HAP-1 (cell line): Measurements from ENCODE around the gene ZNF750.

Source experiments
- DNase-seq, 2 experiments: peaks; one replicate each; pipeline ENCODE4 v3.0.0-alpha.2; 2016 to 2020; ENCODE audit warnings: low spot score in 2 of 2
- H3K27me3 ChIP-seq: fragments of 250-450 bp; sonication (Bioruptor Pico); 2 replicates; pipeline ENCODE4 v1.5.1; 2020; ENCODE audit warnings: low read depth, mild to moderate bottlenecking, moderate library complexity
- H3K36me3 ChIP-seq: fragments of 250-450 bp; sonication (Bioruptor Pico); replicated peaks from 2 replicates; pipeline ENCODE4 v1.5.1; 2020; ENCODE audit warnings: mild to moderate bottlenecking
- H3K4me1 ChIP-seq: fragments of 250-450 bp; sonication (Bioruptor Pico); 2 replicates; pipeline ENCODE4 v1.5.1; 2020; ENCODE audit warnings: mild to moderate bottlenecking
- H3K4me3 ChIP-seq: fragments of 250-450 bp; sonication (Bioruptor Pico); 2 replicates; pipeline ENCODE4 v1.5.1; 2020; ENCODE audit warnings: mild to moderate bottlenecking, moderate library complexity
- H3K9me3 ChIP-seq: fragments of 250-450 bp; sonication (Bioruptor Pico); 2 replicates; pipeline ENCODE4 v1.5.1; 2020; ENCODE audit warnings: mild to moderate bottlenecking, moderate library complexity
- in situ Hi-C: fragments of 300-500 bp; cut with MboI; formaldehyde crosslinking; loops from 3 replicates; pipeline ENCODE4 v1.14.3; 2020; ENCODE audit warnings: low sequenced_read_pairs, inconsistent platforms, mixed read lengths

ZNF750 gene

GRCh38 chr17:82859431-82860403 lies 19.9 kb upstream of the ZNF750 start:
- no peak for DNase-seq
- H3K4me3 ChIP-seq = no peak overlapping the region
- peaks cover 34% of the 10 kb centered on the region for H3K36me3 ChIP-seq
- in situ Hi-C loops = no loop called here
- no peaks in the 10 kb centered on the region for H3K27me3 ChIP-seq
- H3K9me3 ChIP-seq = no peaks in the 10 kb centered on the region
- no peaks in the 10 kb centered on the region for H3K4me1 ChIP-seq

- Histone ChIP-seq H3K4me3 (no peak overlapping the region), H3K27me3 (no peaks in the 10 kb centered on the region), H3K36me3 (peaks cover 37% of the 10 kb centered on the region), H3K9me3 (no peaks in the 10 kb centered on the region), H3K4me1 (no peaks in the 10 kb centered on the region)
- in situ Hi-C loops = no loop called here
- no peak for DNase-seq
Measured at GRCh38 chr17:82858376-82859126, 18.7 kb upstream of the ZNF750 start.

DNA sequence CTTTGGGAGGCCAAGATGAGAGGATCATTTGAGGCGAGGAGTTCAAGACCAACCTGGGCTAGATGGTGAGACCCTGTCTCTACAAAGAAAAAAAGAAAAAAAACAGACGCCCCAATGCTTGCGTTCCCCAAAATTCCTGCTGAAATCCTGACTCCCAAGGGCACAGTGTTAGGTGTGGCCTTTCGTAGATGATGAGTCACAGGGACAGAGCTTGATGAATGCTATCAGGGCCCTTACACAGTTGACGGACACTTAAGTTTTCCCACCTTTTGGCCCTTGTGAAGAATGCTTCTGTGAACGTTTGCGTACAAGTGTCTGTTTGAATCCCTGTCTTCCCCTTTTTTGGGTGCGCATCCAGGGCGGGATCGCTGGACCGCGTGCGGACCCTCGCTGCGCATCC lies 16.5 kb upstream of the ZNF750 start:
- Histone ChIP-seq H3K4me3 (no peak overlapping the region), H3K9me3 (no peaks in the 10 kb centered on the region), H3K27me3 (no peaks in the 10 kb centered on the region), H3K4me1 (no peaks in the 10 kb centered on the region), H3K36me3 (peaks cover 46% of the 10 kb centered on the region)
- in situ Hi-C loops = no loop called here
- no peak for DNase-seq

DNA sequence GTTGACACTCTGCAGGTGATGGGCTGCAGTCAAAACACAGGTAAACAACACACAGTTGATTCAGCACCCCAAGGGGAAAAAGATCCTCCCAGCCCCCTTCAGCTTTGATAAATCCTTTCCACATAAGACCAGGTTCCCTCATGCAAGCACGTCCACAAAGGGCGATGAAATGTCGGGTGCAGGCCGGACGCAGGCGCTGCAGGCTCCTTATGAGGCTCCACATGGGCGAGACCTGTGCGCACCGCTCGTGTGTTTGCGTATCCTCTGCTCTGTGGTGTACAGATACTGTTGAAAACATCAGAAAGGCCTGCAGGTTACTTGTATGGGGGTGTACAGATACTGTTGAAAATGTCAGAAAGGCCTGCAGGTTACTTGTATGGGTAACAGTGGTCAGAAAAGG lies 14.4 kb upstream of the ZNF750 start:
- DNase-seq = no peak
- Histone ChIP-seq H3K4me1 (no peaks in the 10 kb centered on the region), H3K4me3 (no peak overlapping the region), H3K27me3 (no peaks in the 10 kb centered on the region), H3K9me3 (no peaks in the 10 kb centered on the region), H3K36me3 (peaks cover 50% of the 10 kb centered on the region)
- in situ Hi-C loops = no loop called here

GRCh38 chr17:82851381-82851780 lies 11.6 kb upstream of the ZNF750 start:
- H3K27me3 ChIP-seq = no peaks in the 10 kb centered on the region
- no peaks in the 10 kb centered on the region for H3K9me3 ChIP-seq
- DNase-seq = no peak
- in situ Hi-C loops = no loop called here
- no peak overlapping the region for H3K4me3 ChIP-seq
- no peaks in the 10 kb centered on the region for H3K4me1 ChIP-seq
- peaks cover 52% of the 10 kb centered on the region for H3K36me3 ChIP-seq

- H3K4me1 ChIP-seq = no peaks in the 10 kb centered on the region
- peaks cover 48% of the 10 kb centered on the region for H3K36me3 ChIP-seq
- no peak for DNase-seq
- H3K4me3 ChIP-seq = no peak overlapping the region
- in situ Hi-C loops = no loop called here
- no peaks in the 10 kb centered on the region for H3K27me3 ChIP-seq
- no peaks in the 10 kb centered on the region for H3K9me3 ChIP-seq
Measured at GRCh38 chr17:82849076-82849945, 9.5 kb upstream of the ZNF750 start.

GRCh38 chr17:82848022-82848592 lies 8.3 kb upstream of the ZNF750 start:
- peaks cover 39% of the 10 kb centered on the region for H3K36me3 ChIP-seq
- H3K4me1 ChIP-seq = no peaks in the 10 kb centered on the region
- no peak overlapping the region for H3K4me3 ChIP-seq
- H3K27me3 ChIP-seq = no peaks in the 10 kb centered on the region
- DNase-seq = no peak
- in situ Hi-C loops = no loop called here
- no peaks in the 10 kb centered on the region for H3K9me3 ChIP-seq

GRCh38 chr17:82846061-82846691 lies 6.4 kb upstream of the ZNF750 start:
- in situ Hi-C loops = no loop called here
- Histone ChIP-seq H3K36me3 (peaks cover 37% of the 10 kb centered on the region), H3K4me3 (no peak overlapping the region), H3K9me3 (no peaks in the 10 kb centered on the region), H3K4me1 (no peaks in the 10 kb centered on the region), H3K27me3 (no peaks in the 10 kb centered on the region)
- DNase-seq = no peak

DNA sequence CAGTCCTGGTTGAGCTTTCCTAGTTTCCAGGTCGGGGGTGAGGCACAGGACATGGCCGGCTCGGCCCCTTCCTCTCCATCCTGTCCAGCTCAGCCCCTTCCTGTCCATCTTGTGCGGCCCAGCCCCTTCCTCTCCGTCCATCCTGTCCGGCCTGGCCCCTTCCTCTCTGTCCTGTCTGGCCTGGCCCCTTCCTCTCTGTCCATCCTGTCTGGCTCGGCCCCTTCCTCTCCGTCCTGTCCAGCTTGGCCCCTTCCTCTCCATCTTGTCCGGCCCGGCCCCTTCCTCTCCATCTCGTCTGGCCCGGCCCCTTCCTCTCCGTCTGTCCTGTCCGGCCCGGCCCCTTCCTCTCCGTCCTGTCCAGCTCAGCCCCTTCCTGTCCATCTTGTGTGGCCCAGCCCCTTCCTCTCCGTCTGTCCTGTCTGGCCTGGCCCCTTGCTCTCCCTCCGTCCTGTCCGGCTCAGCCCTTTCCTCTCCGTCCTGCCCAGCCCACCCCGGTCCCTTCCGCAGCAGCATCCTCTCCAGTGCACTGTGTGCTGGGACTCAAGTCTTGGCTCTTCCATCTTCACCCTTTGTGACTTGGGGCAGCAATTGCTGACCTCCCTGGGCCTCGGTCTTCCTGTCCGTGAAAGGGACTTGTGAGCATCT lies 5.5 kb upstream of the ZNF750 start:
- no peak overlapping the region for H3K4me3 ChIP-seq
- peaks cover 35% of the 10 kb centered on the region for H3K36me3 ChIP-seq
- H3K9me3 ChIP-seq = no peaks in the 10 kb centered on the region
- no peaks in the 10 kb centered on the region for H3K27me3 ChIP-seq
- H3K4me1 ChIP-seq = no peaks in the 10 kb centered on the region
- in situ Hi-C loops = no loop called here
- DNase-seq = no peak

DNA sequence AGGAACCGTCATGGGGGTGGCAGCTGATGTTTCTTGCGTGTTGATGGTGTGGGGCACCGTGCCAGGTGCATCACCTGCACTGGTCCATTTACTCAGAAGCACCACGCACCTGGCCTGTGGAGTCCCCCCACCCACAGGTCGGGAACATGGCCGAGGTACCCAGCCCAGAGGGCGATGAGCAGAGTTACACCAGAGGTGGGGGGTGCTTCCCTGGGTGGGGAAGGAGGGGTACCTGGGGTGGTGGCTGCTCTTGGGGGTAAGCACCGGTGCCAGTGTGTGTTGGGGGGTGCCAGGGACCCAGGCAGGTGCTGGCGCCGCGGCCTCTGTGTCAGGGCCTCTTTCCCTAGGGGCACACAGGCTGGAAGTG lies 5.0 kb upstream of the ZNF750 start:
- in situ Hi-C loops = no loop called here
- H3K36me3 ChIP-seq = peaks cover 40% of the 10 kb centered on the region
- H3K27me3 ChIP-seq = no peaks in the 10 kb centered on the region
- H3K9me3 ChIP-seq = no peaks in the 10 kb centered on the region
- DNase-seq = no peak
- no peaks in the 10 kb centered on the region for H3K4me1 ChIP-seq
- no peak overlapping the region for H3K4me3 ChIP-seq

GRCh38 chr17:82843904-82844680 lies 4.3 kb upstream of the ZNF750 start:
- peaks cover 39% of the 10 kb centered on the region for H3K36me3 ChIP-seq
- no peaks in the 10 kb centered on the region for H3K27me3 ChIP-seq
- no peak overlapping the region for H3K4me3 ChIP-seq
- in situ Hi-C loops = no loop called here
- H3K9me3 ChIP-seq = no peaks in the 10 kb centered on the region
- DNase-seq = no peak
- no peaks in the 10 kb centered on the region for H3K4me1 ChIP-seq

GRCh38 chr17:82841921-82842596 lies 2.2 kb upstream of the ZNF750 start:
- H3K27me3 ChIP-seq = no peaks in the 10 kb centered on the region
- in situ Hi-C loops = no loop called here

More at GRCh38 chr17:82841921-82842596, 2.2 kb upstream of the ZNF750 start:
- H3K4me1 ChIP-seq = peaks cover 10% of the 10 kb centered on the region
- no peak overlapping the region for H3K4me3 ChIP-seq
- H3K36me3 ChIP-seq = peaks cover 45% of the 10 kb centered on the region
- no peaks in the 10 kb centered on the region for H3K9me3 ChIP-seq
- DNase-seq = no peak
